Measurements from ENCODE around the gene SMIM44.

DNA sequence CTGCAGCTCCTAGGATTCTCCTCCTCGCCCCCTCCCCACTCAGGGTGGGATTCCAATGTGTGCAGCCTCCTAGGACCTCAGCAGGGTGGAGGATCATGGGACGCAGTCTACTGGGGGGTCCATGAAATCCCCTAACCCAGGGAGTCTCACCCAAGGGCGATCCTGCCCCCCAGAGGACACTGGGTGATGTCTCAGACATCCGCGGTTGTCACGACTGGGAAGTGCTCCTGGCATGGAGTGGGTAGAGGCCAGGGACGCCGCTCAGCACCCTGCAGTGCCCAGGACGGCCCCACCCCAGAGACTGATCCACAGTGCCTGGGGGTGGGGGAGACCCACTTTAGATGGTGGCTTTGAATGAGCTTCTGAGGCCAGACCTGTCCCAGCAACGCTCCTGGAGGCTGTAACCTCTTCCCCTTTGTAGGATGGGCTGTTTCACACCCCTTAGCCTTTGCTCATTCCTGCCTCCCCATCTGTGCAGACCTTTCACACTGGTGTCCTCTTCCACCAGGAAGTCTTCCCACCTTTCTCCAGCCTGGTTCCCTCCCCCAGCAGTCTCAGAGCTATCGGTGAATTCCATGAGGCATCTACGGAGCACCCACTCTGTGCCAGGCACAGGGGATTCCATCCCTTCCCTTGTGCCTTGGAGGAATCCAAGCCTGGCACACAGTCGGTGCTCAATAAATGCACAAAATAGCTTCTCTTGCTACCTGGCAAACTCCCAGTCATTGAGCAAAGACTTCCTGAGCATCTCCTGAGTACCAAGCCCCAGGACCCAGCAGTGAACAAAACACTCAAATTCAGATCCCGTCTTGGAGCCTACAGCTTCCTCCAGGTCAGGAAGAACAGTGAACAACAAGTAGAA lies 13.4 kb downstream of the SMIM44 start:
- TF ChIP-seq, protein P1, sequence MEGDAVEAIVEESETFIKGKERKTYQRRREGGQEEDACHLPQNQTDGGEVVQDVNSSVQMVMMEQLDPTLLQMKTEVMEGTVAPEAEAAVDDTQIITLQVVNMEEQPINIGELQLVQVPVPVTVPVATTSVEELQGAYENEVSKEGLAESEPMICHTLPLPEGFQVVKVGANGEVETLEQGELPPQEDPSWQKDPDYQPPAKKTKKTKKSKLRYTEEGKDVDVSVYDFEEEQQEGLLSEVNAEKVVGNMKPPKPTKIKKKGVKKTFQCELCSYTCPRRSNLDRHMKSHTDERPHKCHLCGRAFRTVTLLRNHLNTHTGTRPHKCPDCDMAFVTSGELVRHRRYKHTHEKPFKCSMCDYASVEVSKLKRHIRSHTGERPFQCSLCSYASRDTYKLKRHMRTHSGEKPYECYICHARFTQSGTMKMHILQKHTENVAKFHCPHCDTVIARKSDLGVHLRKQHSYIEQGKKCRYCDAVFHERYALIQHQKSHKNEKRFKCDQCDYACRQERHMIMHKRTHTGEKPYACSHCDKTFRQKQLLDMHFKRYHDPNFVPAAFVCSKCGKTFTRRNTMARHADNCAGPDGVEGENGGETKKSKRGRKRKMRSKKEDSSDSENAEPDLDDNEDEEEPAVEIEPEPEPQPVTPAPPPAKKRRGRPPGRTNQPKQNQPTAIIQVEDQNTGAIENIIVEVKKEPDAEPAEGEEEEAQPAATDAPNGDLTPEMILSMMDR (IDR thresholded peaks at IDR 0.05; ENCODE audit: low read length): no peak
- no peak for TF ChIP-seq EZH2 (IDR thresholded peaks at IDR 0.05; ENCODE audit: borderline replicate concordance, low read length)

All from OCI-LY1 (cell line).